DMS53 treated with DMSO at 0.1 percent for 48 hours (cell line): ENCODE results near the gene DNAJC10.

Experiments
- DNase-seq: peaks from one replicate; lab custom pipeline; 2025; ENCODE audit not compliant: unreplicated experiment; lab: John Stamatoyannopoulos, UW

DNAJC10 gene

DNA sequence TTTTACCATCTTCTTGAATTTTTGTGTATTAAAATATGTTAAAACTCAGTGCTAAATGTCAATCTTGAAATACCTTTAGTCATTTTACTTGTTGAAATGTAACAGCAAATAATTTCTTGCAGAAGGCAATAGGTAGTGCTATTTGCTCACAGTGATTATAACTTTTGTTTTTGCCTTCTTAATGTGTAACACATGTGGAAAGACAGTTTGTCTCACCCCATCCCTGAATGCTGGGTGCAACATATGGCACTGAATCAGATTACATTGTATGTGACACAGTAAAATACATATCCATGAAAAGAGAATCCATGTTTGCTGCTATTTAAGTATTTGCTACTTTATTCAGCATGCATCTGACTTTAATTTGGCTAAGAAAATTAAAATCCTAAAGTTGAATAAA is 115.0 kb downstream of the DNAJC10 start:
- no peak for DNase-seq

DNA sequence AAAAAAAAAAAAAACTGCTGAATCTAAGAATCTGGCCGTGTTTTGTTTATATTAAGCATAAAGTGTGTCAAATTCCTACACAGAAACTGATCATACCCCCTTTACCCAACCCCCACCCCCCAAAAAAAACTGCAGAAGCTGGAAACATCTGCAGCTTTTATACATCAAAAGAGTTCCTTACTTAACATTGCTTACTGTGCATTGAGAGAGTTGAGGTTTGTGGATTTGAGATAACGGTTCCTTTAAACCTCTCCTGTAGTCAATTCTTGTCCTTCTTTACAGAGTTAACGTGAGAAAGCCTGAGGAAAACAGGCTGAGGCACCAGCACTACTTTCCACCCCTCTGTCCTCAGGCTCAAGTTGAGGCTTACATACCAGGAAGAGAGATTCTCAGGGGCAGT is 115.9 kb downstream of the DNAJC10 start:
- DNase-seq, result no peak

GRCh38 chr2:182833084-182833854 is 117.2 kb downstream of the DNAJC10 start:
- no peak for DNase-seq

DNA sequence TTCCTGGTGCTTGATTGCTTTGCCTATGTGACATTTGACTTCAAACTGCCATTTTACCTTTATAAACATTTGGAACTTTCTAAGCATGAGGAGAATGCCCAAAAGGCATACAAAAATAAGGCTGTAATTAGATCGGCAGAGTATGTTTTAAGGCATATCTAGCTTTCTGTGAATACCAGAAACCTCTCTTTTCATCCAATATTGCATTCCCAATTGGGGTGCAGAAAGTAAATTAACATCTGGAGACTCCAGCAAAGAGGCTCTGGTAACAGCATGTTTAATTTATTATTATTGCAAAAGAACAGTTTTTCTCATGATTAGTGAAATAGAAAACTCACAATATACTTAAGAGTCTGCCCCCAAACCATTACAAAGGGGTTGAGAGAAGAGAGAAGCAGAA is 118.2 kb downstream of the DNAJC10 start:
- no peak for DNase-seq

DNA sequence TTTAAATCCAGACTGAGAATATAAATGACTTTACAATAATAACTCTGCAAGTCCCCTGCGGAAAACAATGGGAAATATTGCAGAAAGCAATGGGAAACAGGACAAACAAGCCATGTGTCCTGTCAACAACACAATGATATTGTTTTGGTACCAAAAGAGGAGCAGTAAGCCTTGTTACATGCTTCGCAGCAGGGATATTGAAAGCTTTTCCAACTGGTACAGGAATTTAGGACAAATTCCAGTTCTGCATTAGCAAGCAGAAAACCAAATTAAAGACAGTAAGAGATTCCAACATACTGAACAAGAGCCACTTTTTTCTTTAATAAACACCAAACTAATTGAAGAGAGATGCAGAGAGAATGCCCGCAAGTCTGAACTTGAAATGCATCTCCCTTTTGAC is 120.4 kb downstream of the DNAJC10 start:
- no peak for DNase-seq
